Measurements from ENCODE around the gene MED12.
"Not testable (repeated sequence)": the region's sequence is repeated elsewhere in the genome, so short reads cannot be mapped to it uniquely, and the experiment has no call there.

The MED12 gene

DNA sequence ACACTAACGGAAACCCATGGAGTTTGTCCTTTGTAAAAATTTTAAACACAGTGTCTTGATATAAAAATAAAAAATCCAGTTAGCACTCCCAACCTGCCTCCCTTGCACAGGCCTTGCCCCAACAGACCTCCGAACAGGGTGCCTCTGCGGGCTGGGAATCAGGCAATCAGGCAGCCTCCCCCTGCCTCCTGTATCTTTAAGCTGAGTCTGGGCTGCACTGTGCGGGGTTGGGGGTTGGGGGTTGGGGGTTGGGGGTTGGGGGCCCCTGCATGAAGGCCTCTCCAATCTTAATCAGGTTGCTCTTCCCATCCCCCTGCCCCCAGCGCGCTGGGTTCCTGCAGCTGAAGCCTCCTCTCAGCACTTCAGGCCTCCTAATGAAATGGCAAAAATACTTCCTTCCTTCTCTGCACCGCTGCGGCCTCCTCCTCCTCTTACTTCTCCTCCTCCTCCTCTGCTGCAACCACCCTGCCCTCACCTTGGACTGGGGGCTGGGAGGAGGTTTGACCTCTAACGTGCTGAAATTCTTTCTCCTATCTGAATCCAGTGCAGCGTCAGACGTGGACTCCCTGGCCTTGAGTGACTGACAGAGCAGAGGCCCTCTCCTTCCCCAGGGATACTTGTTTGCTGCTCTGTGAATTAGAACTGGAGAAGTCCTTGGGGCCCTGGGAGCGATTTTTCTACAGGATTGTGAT lies 52.9 kb downstream of the MED12 start:
- H3K27me3 ChIP-seq (ENCODE audit: control insufficient read depth in 2 of 2, insufficient read depth in 2 of 2, low read length in 2 of 2), result no peaks in the 10 kb centered on the region
- no peak overlapping the region for H3K4me3 ChIP-seq (ENCODE audit: low read length in 2 of 2)
- H3K9ac ChIP-seq (ENCODE audit: low read depth in 1 of 2, low read length in 2 of 2), result no peak overlapping the region
- H3K36me3 ChIP-seq (ENCODE audit: control insufficient read depth in 2 of 2, insufficient read depth in 2 of 2, low read length in 2 of 2), result no peaks in the 10 kb centered on the region
- H3K4me1 ChIP-seq (ENCODE audit: control insufficient read depth in 2 of 2, insufficient read depth in 2 of 2, low read length in 2 of 2), result no peaks in the 10 kb centered on the region
- no peaks in the 10 kb centered on the region for H3K9me3 ChIP-seq (ENCODE audit: control insufficient read depth in 2 of 2, low read length in 2 of 2)
- no peak overlapping the region for H3K27ac ChIP-seq (ENCODE audit: low read depth in 2 of 2, low read length in 2 of 2)

DNA sequence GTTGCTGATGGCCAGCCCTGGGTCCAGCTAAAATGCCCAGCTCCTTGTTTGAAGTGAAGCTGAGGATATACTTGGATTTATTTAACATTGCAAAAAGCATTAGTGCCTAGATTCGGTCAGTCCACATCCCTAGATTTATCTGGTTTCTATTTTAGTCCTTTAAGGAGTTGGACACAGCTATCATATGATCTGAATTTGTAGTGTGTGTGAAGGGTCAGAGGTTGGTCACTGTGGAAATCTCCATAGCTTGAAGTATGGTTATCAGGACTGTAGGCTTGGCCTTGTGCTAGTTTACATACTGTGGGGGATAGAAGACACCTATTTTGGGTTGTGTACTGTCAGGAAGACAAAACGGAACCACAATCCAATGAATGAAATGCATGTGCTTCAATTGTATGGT lies 55.0 kb downstream of the MED12 start:
- no peak overlapping the region for H3K27ac ChIP-seq (ENCODE audit: low read depth in 2 of 2, low read length in 2 of 2)
- no peak overlapping the region for H3K9ac ChIP-seq (ENCODE audit: low read depth in 1 of 2, low read length in 2 of 2)
- H3K36me3 ChIP-seq (ENCODE audit: control insufficient read depth in 2 of 2, insufficient read depth in 2 of 2, low read length in 2 of 2), result no peaks in the 10 kb centered on the region
- H3K4me1 ChIP-seq (ENCODE audit: control insufficient read depth in 2 of 2, insufficient read depth in 2 of 2, low read length in 2 of 2), result no peaks in the 10 kb centered on the region
- peaks cover 0 to 3% of the 10 kb centered on the region in 2 donors for H3K27me3 ChIP-seq (ENCODE audit: control insufficient read depth in 2 of 2, insufficient read depth in 2 of 2, low read length in 2 of 2)
- no peak overlapping the region for H3K4me3 ChIP-seq (ENCODE audit: low read length in 2 of 2)
- no peaks in the 10 kb centered on the region for H3K9me3 ChIP-seq (ENCODE audit: control insufficient read depth in 2 of 2, low read length in 2 of 2)

DNA sequence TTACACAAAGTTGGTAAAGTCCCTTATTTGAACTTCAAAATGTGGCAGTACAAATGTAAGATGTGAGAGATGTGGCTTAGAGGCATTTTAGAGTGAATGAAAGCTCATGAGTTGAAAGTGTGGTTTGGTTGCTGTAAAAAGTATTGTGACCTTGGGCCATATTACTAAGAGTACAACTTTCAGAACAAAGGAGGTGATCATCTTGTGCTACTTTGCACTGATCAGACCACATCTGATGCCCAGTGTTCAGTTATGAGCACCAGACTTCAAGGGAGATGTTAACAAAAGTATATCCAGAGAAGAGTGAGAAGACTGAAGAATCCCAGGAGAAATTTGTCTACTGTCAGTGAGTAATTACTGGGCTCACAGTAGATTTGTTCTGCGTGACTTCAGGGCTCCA lies 56.4 kb downstream of the MED12 start:
- H3K9me3 ChIP-seq (ENCODE audit: control insufficient read depth in 2 of 2, low read length in 2 of 2), result no peaks in the 10 kb centered on the region
- no peak overlapping the region for H3K4me3 ChIP-seq (ENCODE audit: low read length in 2 of 2)
- H3K36me3 ChIP-seq (ENCODE audit: control insufficient read depth in 2 of 2, insufficient read depth in 2 of 2, low read length in 2 of 2), result no peaks in the 10 kb centered on the region
- peaks cover 0 to 3% of the 10 kb centered on the region in 2 donors for H3K27me3 ChIP-seq (ENCODE audit: control insufficient read depth in 2 of 2, insufficient read depth in 2 of 2, low read length in 2 of 2)
- no peak overlapping the region for H3K9ac ChIP-seq (ENCODE audit: low read depth in 1 of 2, low read length in 2 of 2)
- no peak overlapping the region for H3K27ac ChIP-seq (ENCODE audit: low read depth in 2 of 2, low read length in 2 of 2)
- H3K4me1 ChIP-seq (ENCODE audit: control insufficient read depth in 2 of 2, insufficient read depth in 2 of 2, low read length in 2 of 2), result no peaks in the 10 kb centered on the region

DNA sequence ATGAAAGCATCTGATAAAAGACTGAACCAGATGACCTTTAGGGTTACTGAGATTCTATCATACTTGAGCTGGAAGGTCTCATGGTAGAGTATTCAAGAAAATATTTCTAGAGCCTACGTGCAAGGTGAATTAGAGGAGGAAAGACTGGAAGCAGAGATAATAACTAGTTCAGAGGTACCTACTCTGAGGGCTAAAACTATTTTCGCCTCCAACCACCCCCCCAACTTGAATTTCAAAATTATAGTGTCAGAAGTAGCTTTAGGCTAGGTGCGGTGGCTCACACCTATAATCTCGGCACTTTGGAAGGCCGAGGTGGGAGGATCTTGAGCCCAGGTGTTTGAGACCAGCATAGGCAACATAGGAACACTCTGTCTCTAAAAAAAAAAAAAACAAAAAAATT lies 57.1 kb downstream of the MED12 start:
- Histone ChIP-seq H3K4me3 (ENCODE audit: low read length in 2 of 2) (no peak overlapping the region), H3K27me3 (ENCODE audit: control insufficient read depth in 2 of 2, insufficient read depth in 2 of 2, low read length in 2 of 2) (peaks cover 0 to 3% of the 10 kb centered on the region in 2 donors), H3K9me3 (ENCODE audit: control insufficient read depth in 2 of 2, low read length in 2 of 2) (no peaks in the 10 kb centered on the region), H3K27ac (ENCODE audit: low read depth in 2 of 2, low read length in 2 of 2) (no peak overlapping the region), H3K4me1 (ENCODE audit: control insufficient read depth in 2 of 2, insufficient read depth in 2 of 2, low read length in 2 of 2) (no peaks in the 10 kb centered on the region), H3K9ac (ENCODE audit: low read depth in 1 of 2, low read length in 2 of 2) (no peak overlapping the region), H3K36me3 (ENCODE audit: control insufficient read depth in 2 of 2, insufficient read depth in 2 of 2, low read length in 2 of 2) (no peaks in the 10 kb centered on the region)

DNA sequence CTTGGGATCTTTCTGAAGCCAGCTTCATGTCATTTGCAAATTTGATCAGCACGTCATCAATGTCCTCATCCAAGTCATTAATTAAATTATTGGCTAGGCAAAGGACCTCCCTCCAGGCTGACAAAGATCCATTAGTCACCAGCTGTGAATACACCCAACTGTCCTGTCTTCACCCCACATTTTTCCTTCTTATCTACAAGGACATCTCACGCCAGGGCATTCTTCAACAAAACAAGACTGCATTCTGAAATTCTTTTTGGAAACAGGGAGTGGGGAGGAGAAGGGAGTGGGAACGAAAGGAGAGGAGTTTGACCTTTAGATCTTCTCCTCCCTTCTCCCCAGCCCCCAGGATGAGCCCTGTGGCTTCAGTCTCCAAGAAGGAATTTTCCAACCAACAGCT lies 58.9 kb downstream of the MED12 start:
- H3K27ac ChIP-seq (ENCODE audit: low read depth in 2 of 2, low read length in 2 of 2), result no peak overlapping the region
- H3K36me3 ChIP-seq (ENCODE audit: control insufficient read depth in 2 of 2, insufficient read depth in 2 of 2, low read length in 2 of 2), result no peaks in the 10 kb centered on the region
- H3K9ac ChIP-seq (ENCODE audit: low read depth in 1 of 2, low read length in 2 of 2), result no peak overlapping the region
- H3K27me3 ChIP-seq (ENCODE audit: control insufficient read depth in 2 of 2, insufficient read depth in 2 of 2, low read length in 2 of 2), result peaks cover 0 to 3% of the 10 kb centered on the region in 2 donors
- H3K4me1 ChIP-seq (ENCODE audit: control insufficient read depth in 2 of 2, insufficient read depth in 2 of 2, low read length in 2 of 2), result peaks cover 0 to 3% of the 10 kb centered on the region in 2 donors
- H3K9me3 ChIP-seq (ENCODE audit: control insufficient read depth in 2 of 2, low read length in 2 of 2), result no peaks in the 10 kb centered on the region
- H3K4me3 ChIP-seq (ENCODE audit: low read length in 2 of 2), result no peak overlapping the region

DNA sequence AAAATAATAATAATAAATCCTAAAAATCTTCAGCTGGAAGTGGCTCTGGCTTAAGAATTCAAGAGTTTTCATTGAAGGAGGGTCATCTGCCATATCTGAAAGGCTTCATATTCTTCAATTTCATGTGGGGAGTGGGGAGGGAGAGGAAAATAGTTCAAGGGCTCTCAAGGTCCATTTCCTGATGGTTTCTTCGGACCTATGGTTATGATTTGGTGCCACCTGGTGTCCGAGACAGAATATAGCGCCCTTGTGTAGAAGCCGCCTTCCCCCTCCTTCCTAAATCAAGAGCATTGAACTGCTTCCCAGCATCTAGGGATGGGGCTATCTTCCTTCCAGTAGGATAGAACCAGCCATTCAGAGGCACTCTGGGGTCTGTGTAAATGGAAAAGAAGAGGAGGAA lies 60.5 kb downstream of the MED12 start:
- no peak overlapping the region for H3K4me3 ChIP-seq (ENCODE audit: low read length in 2 of 2)
- peaks cover 0 to 6% of the 10 kb centered on the region in 2 donors for H3K4me1 ChIP-seq (ENCODE audit: control insufficient read depth in 2 of 2, insufficient read depth in 2 of 2, low read length in 2 of 2)

DNA sequence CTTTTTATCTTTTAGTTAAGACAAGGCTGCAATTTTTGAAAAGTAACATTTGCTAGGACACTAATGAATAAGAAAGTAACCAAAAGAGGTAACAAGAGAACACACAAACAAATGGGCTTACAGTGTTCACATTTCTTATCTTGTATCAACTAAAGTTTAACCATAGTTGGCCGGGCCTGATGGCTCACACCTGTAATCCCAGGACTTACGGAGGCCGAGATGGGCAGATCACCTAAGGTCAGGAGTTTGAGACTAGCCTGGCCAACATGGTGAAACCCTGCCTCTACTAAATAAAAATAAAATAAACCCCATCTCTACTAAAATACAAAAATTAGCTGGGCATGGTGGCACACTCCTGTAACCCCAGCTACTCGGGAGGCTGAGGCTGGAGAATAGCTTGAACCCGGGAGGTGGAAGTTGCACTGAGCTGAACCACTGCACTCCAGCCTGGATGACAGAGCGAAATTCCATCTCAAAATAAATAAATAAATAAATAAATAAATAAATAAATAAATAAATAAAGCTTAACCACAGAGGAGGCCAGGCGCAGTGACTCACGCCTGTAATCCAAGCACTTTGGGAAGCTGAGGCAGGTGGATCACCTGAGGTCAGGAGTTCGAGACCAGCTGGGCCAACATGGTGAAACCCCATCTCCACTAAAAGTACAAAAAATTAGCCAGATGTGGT lies 62.3 kb downstream of the MED12 start:
- H3K9ac ChIP-seq (ENCODE audit: low read depth in 1 of 2, low read length in 2 of 2); H3K9me3 ChIP-seq (ENCODE audit: control insufficient read depth in 2 of 2, low read length in 2 of 2); H3K36me3 ChIP-seq (ENCODE audit: control insufficient read depth in 2 of 2, insufficient read depth in 2 of 2, low read length in 2 of 2); H3K4me3 ChIP-seq (ENCODE audit: low read length in 2 of 2); H3K27me3 ChIP-seq (ENCODE audit: control insufficient read depth in 2 of 2, insufficient read depth in 2 of 2, low read length in 2 of 2); H3K4me1 ChIP-seq (ENCODE audit: control insufficient read depth in 2 of 2, insufficient read depth in 2 of 2, low read length in 2 of 2); H3K27ac ChIP-seq (ENCODE audit: low read depth in 2 of 2, low read length in 2 of 2): not testable (repeated sequence)

More for the DNA sequence above, 60.5 kb downstream of the MED12 start:
- no peaks in the 10 kb centered on the region for H3K36me3 ChIP-seq (ENCODE audit: control insufficient read depth in 2 of 2, insufficient read depth in 2 of 2, low read length in 2 of 2)
- peaks cover 0 to 3% of the 10 kb centered on the region in 2 donors for H3K27me3 ChIP-seq (ENCODE audit: control insufficient read depth in 2 of 2, insufficient read depth in 2 of 2, low read length in 2 of 2)
- H3K9me3 ChIP-seq (ENCODE audit: control insufficient read depth in 2 of 2, low read length in 2 of 2), result no peaks in the 10 kb centered on the region
- H3K9ac ChIP-seq (ENCODE audit: low read depth in 1 of 2, low read length in 2 of 2), result no peak overlapping the region
- H3K27ac ChIP-seq (ENCODE audit: low read depth in 2 of 2, low read length in 2 of 2), result no peak overlapping the region

DNA sequence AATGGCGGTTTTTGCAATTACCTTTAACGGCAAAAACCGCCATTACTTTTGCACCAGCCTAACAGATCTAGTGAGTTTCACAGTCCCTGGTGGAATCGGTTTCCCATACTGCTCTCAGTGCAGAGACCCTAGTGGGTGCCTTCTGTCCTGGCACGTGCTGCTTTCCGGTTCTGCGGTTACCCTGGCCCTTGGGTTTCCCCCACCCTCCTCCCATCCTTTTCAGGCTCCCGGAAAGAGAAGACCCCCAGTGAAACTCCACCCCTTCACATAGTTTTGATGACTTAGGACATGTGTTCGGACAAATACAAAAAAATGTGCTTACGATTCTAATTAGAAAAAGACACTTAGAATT lies 63.1 kb downstream of the MED12 start:
- no peaks in the 10 kb centered on the region for H3K36me3 ChIP-seq (ENCODE audit: control insufficient read depth in 2 of 2, insufficient read depth in 2 of 2, low read length in 2 of 2)
- peak overlapping the region; percentile 56 to 70 for H3K9ac ChIP-seq (ENCODE audit: low read depth in 1 of 2, low read length in 2 of 2)
- H3K27me3 ChIP-seq (ENCODE audit: control insufficient read depth in 2 of 2, insufficient read depth in 2 of 2, low read length in 2 of 2), result peaks cover 0 to 3% of the 10 kb centered on the region in 2 donors
- peak overlapping the region; percentile 75 to 82 for H3K27ac ChIP-seq (ENCODE audit: low read depth in 2 of 2, low read length in 2 of 2)
- H3K4me1 ChIP-seq (ENCODE audit: control insufficient read depth in 2 of 2, insufficient read depth in 2 of 2, low read length in 2 of 2), result peaks cover 0 to 6% of the 10 kb centered on the region in 2 donors
- no peaks in the 10 kb centered on the region for H3K9me3 ChIP-seq (ENCODE audit: control insufficient read depth in 2 of 2, low read length in 2 of 2)
- peak overlapping the region; percentile 67 to 80 for H3K4me3 ChIP-seq (ENCODE audit: low read length in 2 of 2)

DNA sequence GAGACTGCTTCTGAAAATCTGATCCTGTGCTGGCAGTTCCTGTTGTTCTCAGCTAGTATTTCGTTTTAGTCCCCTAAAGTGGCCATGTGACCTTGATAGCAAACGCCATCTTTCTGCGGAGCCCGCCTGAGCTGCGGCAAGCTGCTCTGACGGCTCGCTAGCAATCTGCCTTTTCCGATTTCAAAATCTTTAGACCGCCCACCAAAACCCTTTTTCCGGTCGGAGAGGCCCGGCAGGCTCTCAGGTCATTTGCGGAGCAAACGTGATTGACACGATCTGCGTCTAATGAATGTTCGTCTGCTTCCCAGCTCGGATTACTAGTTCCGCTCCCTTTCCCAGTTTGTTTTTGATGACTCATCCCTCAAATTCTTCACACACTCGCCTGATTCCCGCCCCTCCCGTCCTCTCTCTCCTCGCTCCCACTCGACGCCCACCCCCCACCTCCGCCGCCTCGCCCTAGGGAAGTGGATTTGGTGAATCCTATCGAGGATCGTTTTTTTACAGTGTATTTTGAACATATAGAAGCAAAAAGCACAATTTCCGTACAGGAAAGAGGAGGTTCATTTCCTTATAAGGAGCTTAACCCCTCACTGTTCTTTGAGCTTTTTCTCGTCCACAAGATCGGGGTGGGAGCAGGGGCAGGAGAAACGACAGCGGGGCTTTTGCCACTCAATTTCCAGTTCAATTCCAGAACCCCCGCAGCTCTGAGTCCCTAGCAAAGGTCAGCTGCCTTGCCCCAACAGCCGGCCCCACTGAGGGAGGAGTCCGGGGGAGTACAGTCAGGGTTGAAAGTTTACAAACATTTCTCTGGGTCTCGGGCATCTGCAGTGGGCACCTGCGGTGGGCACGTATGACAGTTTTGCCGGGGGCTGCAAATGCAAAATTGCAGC lies 63.8 kb downstream of the MED12 start:
- peaks cover 0 to 6% of the 10 kb centered on the region in 2 donors for H3K4me1 ChIP-seq (ENCODE audit: control insufficient read depth in 2 of 2, insufficient read depth in 2 of 2, low read length in 2 of 2)
- peaks cover 0 to 3% of the 10 kb centered on the region in 2 donors for H3K27me3 ChIP-seq (ENCODE audit: control insufficient read depth in 2 of 2, insufficient read depth in 2 of 2, low read length in 2 of 2)
- peak overlapping the region; percentile 67 to 80 for H3K4me3 ChIP-seq (ENCODE audit: low read length in 2 of 2)
- peak overlapping the region; percentile 73 to 85 for H3K9ac ChIP-seq (ENCODE audit: low read depth in 1 of 2, low read length in 2 of 2)
- peak overlapping the region; percentile 81 to 87 for H3K27ac ChIP-seq (ENCODE audit: low read depth in 2 of 2, low read length in 2 of 2)
- no peaks in the 10 kb centered on the region for H3K36me3 ChIP-seq (ENCODE audit: control insufficient read depth in 2 of 2, insufficient read depth in 2 of 2, low read length in 2 of 2)
- H3K9me3 ChIP-seq (ENCODE audit: control insufficient read depth in 2 of 2, low read length in 2 of 2), result no peaks in the 10 kb centered on the region

DNA sequence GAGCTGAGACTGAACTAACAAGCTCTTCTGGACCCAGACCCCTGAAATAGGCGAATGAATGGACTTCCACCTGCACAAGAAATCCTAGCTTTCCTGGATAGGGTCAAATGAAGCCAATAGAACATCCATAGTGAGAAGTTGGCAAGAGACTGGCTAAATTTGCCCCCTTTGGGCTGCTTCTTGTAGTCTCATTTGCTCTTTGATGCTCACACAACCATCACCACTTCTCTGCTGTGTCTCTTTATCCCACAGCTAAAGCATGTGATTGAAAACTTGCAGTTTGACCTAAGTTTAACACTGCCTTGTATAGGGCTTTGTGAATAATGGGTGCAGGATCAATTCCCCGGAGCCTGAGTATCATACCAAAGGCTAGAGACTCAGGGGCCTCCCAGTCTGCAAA lies 64.5 kb downstream of the MED12 start:
- H3K9me3 ChIP-seq (ENCODE audit: control insufficient read depth in 2 of 2, low read length in 2 of 2), result no peaks in the 10 kb centered on the region
- H3K27ac ChIP-seq (ENCODE audit: low read depth in 2 of 2, low read length in 2 of 2), result peak overlapping the region in 1 of 2 donors; percentile 87
- H3K27me3 ChIP-seq (ENCODE audit: control insufficient read depth in 2 of 2, insufficient read depth in 2 of 2, low read length in 2 of 2), result peaks cover 0 to 3% of the 10 kb centered on the region in 2 donors
- peak overlapping the region; percentile 67 to 78 for H3K4me3 ChIP-seq (ENCODE audit: low read length in 2 of 2)
- H3K4me1 ChIP-seq (ENCODE audit: control insufficient read depth in 2 of 2, insufficient read depth in 2 of 2, low read length in 2 of 2), result peaks cover 0 to 6% of the 10 kb centered on the region in 2 donors
- peak overlapping the region in 1 of 2 donors; percentile 73 for H3K9ac ChIP-seq (ENCODE audit: low read depth in 1 of 2, low read length in 2 of 2)
- no peaks in the 10 kb centered on the region for H3K36me3 ChIP-seq (ENCODE audit: control insufficient read depth in 2 of 2, insufficient read depth in 2 of 2, low read length in 2 of 2)
